Suprapubic skin (tissue), 4 donors: Measurements from ENCODE around the gene RASL10A. TPM values are rescaled to one million over a fixed set of nuclear protein-coding genes. Genes with fewer than 3 reads are reported as not detected.

Source experiments
- DNase-seq, 2 donors: peaks; one replicate each; pipeline ENCODE4 v3.0.0-alpha.2; 2019; ENCODE audit warnings: low spot score in 2 of 2
- H3K27ac ChIP-seq: fragments of 200-600 bp; sonication (generic); one replicate; pipeline ENCODE4 v1.5.1; 2019
- H3K27me3 ChIP-seq: fragments of 200-600 bp; sonication (generic); one replicate; pipeline ENCODE4 v1.5.1; 2019
- H3K36me3 ChIP-seq: fragments of 200-600 bp; sonication (generic); one replicate; pipeline ENCODE4 v1.5.1; 2019
- H3K4me1 ChIP-seq: fragments of 200-600 bp; sonication (generic); one replicate; pipeline ENCODE4 v1.5.1; 2019
- H3K4me3 ChIP-seq: fragments of 200-600 bp; sonication (generic); one replicate; pipeline ENCODE4 v1.5.1; 2019; ENCODE audit warnings: mild to moderate bottlenecking
- H3K9me3 ChIP-seq: fragments of 200-600 bp; sonication (generic); one replicate; pipeline ENCODE4 v1.5.1; 2019
- CTCF ChIP-seq, 2 donors: fragments of 200-600 bp in 1 of 2; fragments of 450-650 bp in 1 of 2; sonication (generic) in 1 of 2; IDR thresholded peaks; one replicate each; pipeline ENCODE4 v1.5.1; 2016 to 2019; ENCODE audit warnings: antibody characterized with exemption in 2 of 2, mild to moderate bottlenecking in 1 of 2, moderate library complexity in 1 of 2
- EP300 ChIP-seq: sonication (generic); formaldehyde crosslinking; IDR thresholded peaks from one replicate; pipeline ENCODE4 v1.6.1; 2017; ENCODE audit warnings: antibody characterized with exemption
- POLR2A ChIP-seq, 2 donors: fragments of 450-650 bp; IDR thresholded peaks; one replicate each; pipeline ENCODE4 v1.6.1; 2017; ENCODE audit warnings: antibody characterized with exemption in 2 of 2, mild to moderate bottlenecking in 2 of 2, moderate library complexity in 2 of 2
- POLR2AphosphoS5 ChIP-seq, 3 donors: sonication (generic); formaldehyde crosslinking; IDR thresholded peaks; one replicate each; pipeline ENCODE4 v1.6.1; 2017; ENCODE audit warnings: antibody characterized with exemption in 3 of 3
- whole genome bisulfite sequencing: methylation state at CpG from one replicate; pipeline ENCODE4 v1.1.5; 2018; 5-methylcytosine and 5-hydroxymethylcytosine counted together
- total RNA-seq, 4 donors: library from RNA; depleted of rRNA; stranded (reverse); fragments of >200 nt; gene quantifications; one replicate each; pipeline ENCODE4 v1.1.0, GENCODE V29; 2016

RASL10A gene
- total RNA-seq, 4 donors from 2014 or later: 0.34 to 1.7 (median 0.95) TPM

GRCh38 chr22:29265305-29265704 lies 50.2 kb downstream of the RASL10A start:
- Histone ChIP-seq H3K27me3 (no peaks in the 10 kb centered on the region), H3K9me3 (no peaks in the 10 kb centered on the region), H3K36me3 (peaks cover 27% of the 10 kb centered on the region), H3K27ac (no peak overlapping the region), H3K4me1 (peaks cover 32% of the 10 kb centered on the region), H3K4me3 (no peak overlapping the region)
- TF ChIP-seq EP300: no peak
- TF ChIP-seq CTCF (IDR thresholded peaks at IDR 0.05): no peak
- no peak for TF ChIP-seq POLR2A (IDR thresholded peaks at IDR 0.05)
- TF ChIP-seq POLR2AphosphoS5 (IDR thresholded peaks at IDR 0.05): no peak
- no peak for DNase-seq
- WGBS: 93% methylated on average over 3 of the region's 7 CpGs

GRCh38 chr22:29263791-29264276 lies 51.7 kb downstream of the RASL10A start:
- H3K4me1 ChIP-seq: peaks cover 18% of the 10 kb centered on the region
- TF ChIP-seq POLR2AphosphoS5 (IDR thresholded peaks at IDR 0.05) (no peak), CTCF (IDR thresholded peaks at IDR 0.05) (no peak), EP300 (no peak), POLR2A (IDR thresholded peaks at IDR 0.05) (no peak)
- H3K27me3 ChIP-seq: no peaks in the 10 kb centered on the region
- no peaks in the 10 kb centered on the region for H3K9me3 ChIP-seq
- H3K4me3 ChIP-seq: no peak overlapping the region
- peaks cover 41% of the 10 kb centered on the region for H3K36me3 ChIP-seq
- no peak for DNase-seq
- WGBS: no CpG with 5 or more reads among the region's 14 CpGs
- H3K27ac ChIP-seq: no peak overlapping the region

Other genes with a start within 250 kb of the RASL10A start
- gene KREMEN1, start 242.7 kb downstream of the RASL10A start, total RNA-seq: 10 to 100 TPM; 51.6 to 71.1 (median 60.9) TPM
- gene EMID1, start 109.8 kb downstream of the RASL10A start, total RNA-seq: 1 to 10 TPM; 1.6 to 7.4 (median 2.9) TPM
- 10 to 100 TPM; 10.1 to 22.7 (median 17.2) TPM for gene RHBDD3, start 47.7 kb downstream of the RASL10A start, total RNA-seq
- gene EWSR1, start 47.4 kb downstream of the RASL10A start, total RNA-seq: 100 to 1,000 TPM; 132 to 308 (median 170) TPM
- 10 to 100 TPM; 49.0 to 94.8 (median 85.4) TPM for gene GAS2L1, start 9.0 kb downstream of the RASL10A start, total RNA-seq
- 10 to 100 TPM; 55.6 to 97.0 (median 89.4) TPM for gene AP1B1, start 72.9 kb upstream of the RASL10A start, total RNA-seq
- gene RFPL1, start 122.9 kb upstream of the RASL10A start, total RNA-seq: under 1 TPM in 1 of 4 donors, not detected in 3; 0.64 TPM
- gene NEFH, start 164.5 kb upstream of the RASL10A start, total RNA-seq: under 1 TPM in 2 of 4 donors, not detected in 2; 0.26 to 0.51 TPM
- gene THOC5, start 238.1 kb upstream of the RASL10A start, total RNA-seq: 10 to 100 TPM; 19.8 to 41.5 (median 27.8) TPM